PC-3 (cell line): ENCODE results near the gene KLHL6. TPM values are rescaled to one million over a fixed set of nuclear protein-coding genes. Genes with fewer than 3 reads are reported as not detected.
A peak's percentile ranks its signal among the peaks of the same experiment; 100 is the strongest.

Source experiments
- ATAC-seq: fragments of 200-7000 bp; cut with Tn5 transposase; 2 replicates; pipeline ENCODE4 v1.9.1; 2020; ENCODE audit warnings: mild to moderate bottlenecking, moderate library complexity
- BruUV-seq: library from RNA; stranded (reverse); fragments of 400-500 nt; replicated peaks from 2 replicates; lab custom pipeline; 2021; lab: Mats Ljungman, UMichigan
- CTCF ChIA-PET: fragments of 300-600 bp; sonication (Branson Sonifier 250); formaldehyde crosslinking; loops from one replicate; lab custom pipeline; 2022; ENCODE audit warnings: antibody characterized with exemption; lab: Charles Lee
- POLR2A ChIA-PET: fragments of 300-600 bp; sonication (Branson Sonifier 250); formaldehyde crosslinking; loops from one replicate; lab custom pipeline; 2022; ENCODE audit warnings: antibody characterized with exemption; ENCODE audit not compliant: unreplicated experiment; lab: Charles Lee
- DNase-seq: peaks from one replicate; pipeline ENCODE4 v3.0.0-alpha.2; 2015
- H2AFZ ChIP-seq: fragments of 300-600 bp; sonication (generic); 2 replicates; pipeline ENCODE4 v1.6.0; 2016; ENCODE audit warnings: antibody characterized with exemption, low read length
- H3F3A ChIP-seq: fragments of 300-600 bp; sonication (generic); one replicate; pipeline ENCODE4 v1.6.0; 2017; ENCODE audit warnings: antibody characterized with exemption, low read length, control low read depth, mild to moderate bottlenecking; ENCODE audit not compliant: unreplicated experiment
- H3K27ac ChIP-seq: fragments of 300-600 bp; sonication (generic); 2 replicates; pipeline ENCODE4 v1.5.1; 2016; ENCODE audit warnings: mild to moderate bottlenecking, low read length
- H3K27me3 ChIP-seq: fragments of 300-600 bp; sonication (generic); 2 replicates; pipeline ENCODE4 v1.6.1; 2016; ENCODE audit warnings: low read length, mixed read lengths
- H3K36me3 ChIP-seq: fragments of 300-600 bp; sonication (generic); 2 replicates; pipeline ENCODE4 v1.6.1; 2016; ENCODE audit warnings: low read depth, mixed run types, low read length, mixed read lengths
- H3K4me1 ChIP-seq: fragments of 300-600 bp; sonication (generic); 2 replicates; pipeline ENCODE4 v1.5.1; 2016; ENCODE audit warnings: low read length; ENCODE audit not compliant: insufficient read depth
- H3K4me2 ChIP-seq: fragments of 300-600 bp; sonication (generic); 2 replicates; pipeline ENCODE4 v1.6.0; 2016; ENCODE audit warnings: low read length
- H3K4me3 ChIP-seq: fragments of 300-600 bp; sonication (generic); 2 replicates; pipeline ENCODE4 v1.5.1; 2016; ENCODE audit warnings: mild to moderate bottlenecking, low read length, mixed read lengths
- H3K79me2 ChIP-seq: fragments of 300-600 bp; sonication (generic); 2 replicates; pipeline ENCODE4 v1.6.1; 2017; ENCODE audit warnings: low read length, mixed read lengths
- H3K9ac ChIP-seq: fragments of 300-600 bp; sonication (generic); 2 replicates; pipeline ENCODE4 v1.6.0; 2016; ENCODE audit warnings: mild to moderate bottlenecking, low read length
- H3K9me2 ChIP-seq: fragments of 300-600 bp; sonication (generic); replicated peaks from 2 replicates; pipeline ENCODE4 v1.6.1; 2016; ENCODE audit warnings: mixed run types, low read length, mixed read lengths
- H3K9me3 ChIP-seq: fragments of 300-600 bp; sonication (generic); 2 replicates; pipeline ENCODE4 v1.6.1; 2016; ENCODE audit warnings: low read length, mixed read lengths
- H4K20me1 ChIP-seq: fragments of 300-600 bp; sonication (generic); 2 replicates; pipeline ENCODE4 v1.6.1; 2016; ENCODE audit warnings: low read length, mixed read lengths
- CTCF ChIP-seq: fragments of 300-600 bp; sonication (generic); conservative IDR thresholded peaks from 2 replicates; pipeline ENCODE4 v1.5.1; 2017; ENCODE audit warnings: antibody characterized with exemption, low read depth, mild to moderate bottlenecking, low read length
- EZH2 ChIP-seq: fragments of 300-600 bp; sonication (generic); IDR thresholded peaks from one replicate; pipeline ENCODE4 v1.6.1; 2017; ENCODE audit warnings: antibody characterized with exemption, mild to moderate bottlenecking, low read length; ENCODE audit not compliant: unreplicated experiment
- EZH2phosphoT487 ChIP-seq: fragments of 300-600 bp; sonication (generic); IDR thresholded peaks from 2 replicates; pipeline ENCODE4 v1.6.1; 2018; ENCODE audit warnings: mild to moderate bottlenecking, antibody characterized with exemption, low read length, borderline replicate concordance
- intact Hi-C: fragments of 100-400 bp; cut with micrococcal nuclease; formaldehyde crosslinking; loops from 2 replicates; pipeline ENCODE4 v1.9.0; 2023
- total RNA-seq: library from RNA; depleted of rRNA; stranded (reverse); fragments of >200 nt; gene quantifications from 2 replicates; pipeline ENCODE4 v1.2.3, GENCODE V29; 2014

Gene KLHL6
- total RNA-seq, 1 experiment from 2014 or later: not detected

DNA sequence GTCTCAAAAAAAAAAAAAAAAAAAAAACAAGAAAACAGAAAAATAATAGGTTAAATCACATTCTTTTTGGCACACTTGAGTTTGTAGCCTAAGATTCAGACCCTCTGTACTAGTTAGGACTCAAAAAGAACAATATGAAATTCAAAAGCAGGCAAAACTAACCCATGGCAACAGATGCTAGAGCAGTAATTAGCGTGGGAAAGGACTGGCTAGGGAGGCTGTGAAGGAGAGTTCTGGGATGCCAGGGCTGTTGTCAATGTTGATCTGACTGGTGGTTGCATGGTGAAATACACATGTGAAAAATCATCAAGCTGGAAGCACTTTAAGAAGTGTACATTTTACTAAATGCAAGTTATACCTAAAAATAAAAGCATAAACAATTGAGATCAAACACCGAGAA is 35.6 kb downstream of the KLHL6 start:
- H3F3A ChIP-seq: no peaks in the 10 kb centered on the region
- intact Hi-C loops: no loop called here
- no peak overlapping the region for H3K4me3 ChIP-seq
- BruUV-seq: no TSS peak
- H3K9me3 ChIP-seq: no peaks in the 10 kb centered on the region
- H3K9ac ChIP-seq: no peak overlapping the region
- ChIA-PET POLR2A (no interaction called here), CTCF (no interaction called here)
- no peaks in the 10 kb centered on the region for H3K9me2 ChIP-seq
- ATAC-seq (no peak), DNase-seq (no peak)
- no peak overlapping the region for H2AFZ ChIP-seq
- no peak overlapping the region for H3K4me2 ChIP-seq
- H3K27ac ChIP-seq: no peak overlapping the region
- H3K79me2 ChIP-seq: no peaks in the 10 kb centered on the region
- no peaks in the 10 kb centered on the region for H3K4me1 ChIP-seq
- H4K20me1 ChIP-seq: no peaks in the 10 kb centered on the region
- H3K27me3 ChIP-seq: peaks cover 14% of the 10 kb centered on the region; the same call in 1 of the 2 replicates
- TF ChIP-seq CTCF: no peak
- no peak for TF ChIP-seq EZH2
- TF ChIP-seq EZH2phosphoT487: no peak
- no peaks in the 10 kb centered on the region for H3K36me3 ChIP-seq

DNA sequence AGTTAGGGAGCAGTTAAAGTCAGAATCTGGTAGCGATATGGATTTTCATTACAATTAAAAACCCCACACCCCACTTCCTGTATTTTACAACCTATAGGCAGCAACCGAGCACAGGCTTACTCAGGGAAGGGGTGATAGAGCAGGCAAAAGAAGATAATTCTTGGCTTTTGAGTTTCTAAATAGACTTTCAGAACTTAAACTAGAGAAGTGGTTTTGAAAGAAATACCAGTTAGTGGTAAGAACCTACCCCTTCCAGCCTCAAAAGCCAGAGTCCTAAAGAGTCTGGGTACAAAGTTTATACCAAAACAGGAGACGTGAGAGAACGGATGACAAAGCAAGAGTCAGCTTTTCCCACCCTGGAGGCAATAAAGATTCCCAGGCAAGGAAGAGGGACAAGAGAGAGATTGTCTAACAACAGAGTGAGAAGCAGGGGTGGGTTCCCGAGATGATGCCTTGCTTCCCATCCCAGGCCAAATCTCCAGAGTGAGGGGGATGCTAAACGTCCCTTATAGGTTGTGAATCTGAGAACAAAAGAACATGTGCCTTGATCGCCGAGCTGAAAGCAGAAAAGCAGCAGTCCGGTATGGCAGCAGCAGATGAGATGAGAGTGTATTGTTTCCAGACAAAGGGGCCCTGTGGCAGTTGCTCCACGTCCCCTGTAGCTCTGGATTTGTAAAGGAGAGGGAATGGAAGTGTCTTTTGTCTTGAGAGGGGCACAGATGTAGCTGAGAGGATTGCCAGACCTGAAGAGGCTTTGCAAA is 36.8 kb downstream of the KLHL6 start:
- no peak for TF ChIP-seq EZH2phosphoT487
- TF ChIP-seq EZH2: no peak
- no peak for TF ChIP-seq CTCF
- Histone ChIP-seq H3K4me3 (no peak overlapping the region), H3K4me2 (no peak overlapping the region), H2AFZ (peak overlapping the region; percentile 2; the same call in 1 of the 2 replicates), H4K20me1 (no peaks in the 10 kb centered on the region), H3K36me3 (no peaks in the 10 kb centered on the region), H3K27ac (no peak overlapping the region), H3K9ac (no peak overlapping the region), H3K9me2 (no peaks in the 10 kb centered on the region), H3F3A (no peaks in the 10 kb centered on the region), H3K9me3 (no peaks in the 10 kb centered on the region), H3K4me1 (no peaks in the 10 kb centered on the region), H3K79me2 (no peaks in the 10 kb centered on the region), H3K27me3 (peaks cover 14% of the 10 kb centered on the region; the same call in 1 of the 2 replicates)
- ATAC-seq (no peak), DNase-seq (no peak)
- intact Hi-C loops: no loop called here
- ChIA-PET CTCF (no interaction called here), POLR2A (no interaction called here)
- BruUV-seq: no TSS peak

DNA sequence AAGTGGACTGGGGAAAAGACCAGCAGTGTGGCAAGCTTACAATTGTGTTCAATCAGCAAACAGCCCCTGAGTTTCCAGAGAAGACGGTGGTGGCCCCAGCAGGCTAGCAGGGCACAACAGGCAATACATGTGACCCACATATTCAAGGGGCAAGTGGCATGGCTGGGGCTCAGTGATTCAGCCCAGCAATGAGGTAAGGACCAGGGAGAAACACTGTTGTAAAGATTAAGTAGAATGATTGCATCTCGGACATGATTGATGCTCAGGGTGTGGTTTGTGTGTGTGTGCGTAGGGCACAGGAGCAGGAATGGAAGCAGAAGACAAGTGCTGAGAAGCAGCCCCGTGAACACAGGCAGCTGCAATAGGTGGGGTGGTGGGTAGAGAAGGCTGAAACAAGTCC is 37.9 kb downstream of the KLHL6 start:
- no peaks in the 10 kb centered on the region for H3K9me2 ChIP-seq
- ChIA-PET POLR2A (no interaction called here), CTCF (no interaction called here)
- ATAC-seq (no peak), DNase-seq (no peak)
- H2AFZ ChIP-seq: no peak overlapping the region
- no peaks in the 10 kb centered on the region for H4K20me1 ChIP-seq
- H3K4me3 ChIP-seq: no peak overlapping the region
- H3F3A ChIP-seq: no peaks in the 10 kb centered on the region
- H3K79me2 ChIP-seq: no peaks in the 10 kb centered on the region
- H3K9me3 ChIP-seq: no peaks in the 10 kb centered on the region
- H3K4me1 ChIP-seq: no peaks in the 10 kb centered on the region
- H3K9ac ChIP-seq: no peak overlapping the region
- H3K36me3 ChIP-seq: no peaks in the 10 kb centered on the region
- BruUV-seq: no TSS peak
- H3K27me3 ChIP-seq: peaks cover 14% of the 10 kb centered on the region; the same call in 1 of the 2 replicates
- TF ChIP-seq EZH2 (no peak), EZH2phosphoT487 (no peak), CTCF (no peak)
- H3K4me2 ChIP-seq: no peak overlapping the region
- intact Hi-C loops: no loop called here
- H3K27ac ChIP-seq: no peak overlapping the region
